OCI-LY1 (cell line): ENCODE data around the gene TMEM255A.

Experiments
- H2AFZ ChIP-seq: fragments of 200-600 bp; sonication (generic), shearing (Covaris generic); 2 replicates; pipeline ENCODE4 v1.6.0; 2014; ENCODE audit warnings: antibody characterized with exemption, mild to moderate bottlenecking, low read length
- H3F3A ChIP-seq: fragments of 200-600 bp; sonication (generic), shearing (Covaris generic); 2 replicates; pipeline ENCODE4 v1.6.0; 2014; ENCODE audit warnings: mild to moderate bottlenecking, antibody characterized with exemption, low read length, moderate library complexity; ENCODE audit not compliant: insufficient read depth
- H3K27ac ChIP-seq: fragments of 200-600 bp; sonication (generic); 2 replicates; pipeline ENCODE4 v1.5.1; 2014; ENCODE audit warnings: low read length, mixed run types, mild to moderate bottlenecking, low read depth; ENCODE audit not compliant: poor library complexity, severe bottlenecking
- H3K27me3 ChIP-seq: fragments of 200-600 bp; sonication (generic); 2 replicates; pipeline ENCODE4 v1.6.0; 2014; ENCODE audit warnings: antibody characterized with exemption, mild to moderate bottlenecking, low read length, moderate library complexity; ENCODE audit not compliant: insufficient read depth
- H3K36me3 ChIP-seq: fragments of 200-600 bp; sonication (generic); 2 replicates; pipeline ENCODE4 v1.6.1; 2014; ENCODE audit warnings: mild to moderate bottlenecking, antibody characterized with exemption, low read length, moderate library complexity, mixed read lengths; ENCODE audit not compliant: insufficient read depth
- H3K4me1 ChIP-seq: fragments of 200-600 bp; sonication (generic); 2 replicates; pipeline ENCODE4 v1.5.1; 2014; ENCODE audit warnings: mild to moderate bottlenecking, low read length, moderate library complexity; ENCODE audit not compliant: insufficient read depth, severe bottlenecking
- H3K4me2 ChIP-seq: fragments of 200-600 bp; sonication (generic), shearing (Covaris generic); 2 replicates; pipeline ENCODE4 v1.6.1; 2014; ENCODE audit warnings: low read length
- H3K4me3 ChIP-seq: fragments of 200-600 bp; sonication (generic); 2 replicates; pipeline ENCODE4 v1.5.1; 2014; ENCODE audit warnings: low read length, low read depth, mild to moderate bottlenecking, mixed read lengths; ENCODE audit not compliant: poor library complexity, severe bottlenecking
- H3K79me2 ChIP-seq: fragments of 200-600 bp; shearing (Covaris generic); 2 replicates; pipeline ENCODE4 v1.6.1; 2016; ENCODE audit warnings: mixed run types, low read length, mixed read lengths; ENCODE audit not compliant: insufficient read depth
- H3K9ac ChIP-seq: fragments of 200-600 bp; sonication (generic), shearing (Covaris generic); 2 replicates; pipeline ENCODE4 v1.6.1; 2014; ENCODE audit warnings: mild to moderate bottlenecking, low read length, mixed read lengths
- H3K9me2 ChIP-seq: fragments of 200-600 bp; sonication (generic), shearing (Covaris generic); 2 replicates; pipeline ENCODE4 v1.6.1; 2014; ENCODE audit warnings: low read depth, mild to moderate bottlenecking, low read length, mixed read lengths
- H3K9me3 ChIP-seq: fragments of 200-600 bp; shearing (Covaris generic); 2 replicates; pipeline ENCODE4 v1.6.1; 2014; ENCODE audit warnings: low read length, mixed read lengths
- H4K20me1 ChIP-seq: fragments of 200-600 bp; sonication (generic), shearing (Covaris generic); 2 replicates; pipeline ENCODE4 v1.6.0; 2016; ENCODE audit warnings: mild to moderate bottlenecking, low read length; ENCODE audit not compliant: insufficient read depth
- EZH2 ChIP-seq: fragments of 200-600 bp; sonication (generic), shearing (Covaris generic); IDR thresholded peaks from 2 replicates; pipeline ENCODE4 v1.8.0; 2017; ENCODE audit warnings: borderline replicate concordance, mixed run types, mild to moderate bottlenecking, antibody characterized with exemption, low read length, moderate library complexity, mixed read lengths
- TF ChIP-seq, protein P1 (sequence below): fragments of 200-600 bp; sonication (generic), shearing (Covaris generic); IDR thresholded peaks from 2 replicates; pipeline ENCODE4 v1.5.1; 2017; ENCODE audit warnings: mild to moderate bottlenecking, antibody characterized with exemption, low read length, moderate library complexity, mixed read lengths

TMEM255A gene

DNA sequence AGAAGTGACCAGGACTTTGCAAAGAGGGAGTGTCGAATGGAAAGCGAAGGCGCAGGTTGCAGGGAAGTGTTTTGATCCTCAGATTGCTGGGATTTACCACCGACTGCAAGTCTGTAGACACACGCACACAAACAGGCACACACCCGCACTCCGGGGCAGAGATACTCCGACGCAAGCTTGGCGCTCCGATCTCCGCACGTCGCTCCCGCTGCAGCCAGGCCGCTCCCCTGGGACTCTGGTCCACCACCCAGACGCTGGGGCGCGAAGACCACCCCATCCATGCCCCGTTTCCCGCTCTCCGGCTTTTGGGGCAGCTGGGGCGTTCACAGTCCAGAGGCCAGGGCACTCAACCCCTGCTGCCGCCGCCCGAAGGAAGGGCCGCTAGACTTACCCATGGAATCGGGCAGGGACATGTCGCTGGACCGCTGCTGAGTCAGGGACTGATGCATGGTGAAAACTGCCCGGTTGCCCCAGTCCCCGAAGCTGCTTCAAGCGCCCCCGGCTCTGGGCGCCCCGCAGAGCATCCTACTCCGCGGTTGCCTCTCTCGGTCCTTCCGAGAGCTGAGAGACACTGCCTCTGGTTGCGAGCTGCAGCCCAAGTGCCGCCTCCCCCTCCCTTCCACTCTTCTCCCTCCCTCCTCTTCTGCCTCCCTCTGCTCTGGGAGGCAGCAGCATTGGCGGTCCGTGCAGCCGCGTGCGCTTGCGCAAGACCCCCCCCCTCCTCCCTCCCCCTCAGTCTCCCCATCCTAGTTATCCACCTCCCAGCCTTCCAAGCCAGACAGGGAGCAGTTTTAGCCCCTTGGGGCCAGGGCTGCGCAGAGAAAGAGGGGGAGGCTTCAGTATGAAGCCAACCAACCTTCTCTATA, at the start of gene TMEM255A:
TMEM255A (minus strand) TSS at position 601 of the 866 bp plus-strand sequence; CDS start at position 449, 152 bp downstream.
- no peaks in the 10 kb centered on the region for H4K20me1 ChIP-seq
- peak within 1 kb of the TSS; percentile 67 for H3K4me3 ChIP-seq
- no peaks in the 10 kb centered on the region for H3K9me3 ChIP-seq
- peaks cover 14% of the 10 kb centered on the region for H3K4me1 ChIP-seq
- peak within 1 kb of the TSS; percentile 63; the same call in 1 of the 2 replicates for H3K9ac ChIP-seq
- H3K36me3 ChIP-seq, result no peaks in the 10 kb centered on the region
- no peaks in the 10 kb centered on the region for H3K79me2 ChIP-seq
- H3K27ac ChIP-seq, result no peak within 1 kb of the TSS
- peak within 1 kb of the TSS; percentile 92 for H3K4me2 ChIP-seq
- H3K27me3 ChIP-seq, result no peaks in the 10 kb centered on the region
- H3F3A ChIP-seq, result no peaks in the 10 kb centered on the region
- TF ChIP-seq, protein P1, sequence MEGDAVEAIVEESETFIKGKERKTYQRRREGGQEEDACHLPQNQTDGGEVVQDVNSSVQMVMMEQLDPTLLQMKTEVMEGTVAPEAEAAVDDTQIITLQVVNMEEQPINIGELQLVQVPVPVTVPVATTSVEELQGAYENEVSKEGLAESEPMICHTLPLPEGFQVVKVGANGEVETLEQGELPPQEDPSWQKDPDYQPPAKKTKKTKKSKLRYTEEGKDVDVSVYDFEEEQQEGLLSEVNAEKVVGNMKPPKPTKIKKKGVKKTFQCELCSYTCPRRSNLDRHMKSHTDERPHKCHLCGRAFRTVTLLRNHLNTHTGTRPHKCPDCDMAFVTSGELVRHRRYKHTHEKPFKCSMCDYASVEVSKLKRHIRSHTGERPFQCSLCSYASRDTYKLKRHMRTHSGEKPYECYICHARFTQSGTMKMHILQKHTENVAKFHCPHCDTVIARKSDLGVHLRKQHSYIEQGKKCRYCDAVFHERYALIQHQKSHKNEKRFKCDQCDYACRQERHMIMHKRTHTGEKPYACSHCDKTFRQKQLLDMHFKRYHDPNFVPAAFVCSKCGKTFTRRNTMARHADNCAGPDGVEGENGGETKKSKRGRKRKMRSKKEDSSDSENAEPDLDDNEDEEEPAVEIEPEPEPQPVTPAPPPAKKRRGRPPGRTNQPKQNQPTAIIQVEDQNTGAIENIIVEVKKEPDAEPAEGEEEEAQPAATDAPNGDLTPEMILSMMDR, result no peak
- no peak for TF ChIP-seq EZH2
- no peaks in the 10 kb centered on the region for H3K9me2 ChIP-seq
- no peak within 1 kb of the TSS for H2AFZ ChIP-seq

GRCh38 chrX:120358737-120359456, 47.6 kb upstream of the TMEM255A start:
- no peaks in the 10 kb centered on the region for H3K36me3 ChIP-seq
- TF ChIP-seq, protein P1, result no peak
- no peak for TF ChIP-seq EZH2
- no peak overlapping the region for H3K4me2 ChIP-seq
- H3K9ac ChIP-seq, result no peak overlapping the region
- H3K27ac ChIP-seq, result no peak overlapping the region
- H3K9me3 ChIP-seq, result no peaks in the 10 kb centered on the region
- no peaks in the 10 kb centered on the region for H4K20me1 ChIP-seq
- no peaks in the 10 kb centered on the region for H3F3A ChIP-seq
- no peak overlapping the region for H3K4me3 ChIP-seq
- no peaks in the 10 kb centered on the region for H3K27me3 ChIP-seq
- H3K9me2 ChIP-seq, result no peaks in the 10 kb centered on the region
- no peaks in the 10 kb centered on the region for H3K4me1 ChIP-seq
- H3K79me2 ChIP-seq, result no peaks in the 10 kb centered on the region
- H2AFZ ChIP-seq, result no peak overlapping the region

- Histone ChIP-seq H3K4me2 (no peak overlapping the region), H3K4me1 (no peaks in the 10 kb centered on the region), H3K9me3 (no peaks in the 10 kb centered on the region), H3K9ac (no peak overlapping the region), H3F3A (no peaks in the 10 kb centered on the region), H3K9me2 (no peaks in the 10 kb centered on the region), H3K4me3 (no peak overlapping the region), H3K27me3 (no peaks in the 10 kb centered on the region), H2AFZ (no peak overlapping the region), H3K36me3 (no peaks in the 10 kb centered on the region), H3K27ac (no peak overlapping the region), H3K79me2 (no peaks in the 10 kb centered on the region), H4K20me1 (no peaks in the 10 kb centered on the region)
- TF ChIP-seq EZH2, result no peak
- TF ChIP-seq, protein P1, result no peak
These were observed 45.9 kb upstream of the TMEM255A start for GRCh38 chrX:120357186-120357585.
